Epithelial cell of prostate (primary cell): ENCODE measurements around the gene BEAN1.
"Not testable (repeated sequence)": the region's sequence is repeated elsewhere in the genome, so short reads cannot be mapped to it uniquely, and the experiment has no call there.

Source experiments
- DNase-seq: peaks from one replicate; pipeline ENCODE4 v3.0.0-alpha.2; 2011; ENCODE audit warnings: low read depth, low spot score
- H3K27ac ChIP-seq: fragments of 450-650 bp; 2 replicates; pipeline ENCODE4 v1.5.1; 2017; ENCODE audit warnings: mild to moderate bottlenecking

Gene BEAN1

GRCh38 chr16:66466636-66467035 is 39.5 kb downstream of the BEAN1 start:
- not testable (repeated sequence) for H3K27ac ChIP-seq, DNase-seq

GRCh38 chr16:66467611-66468010 is 40.5 kb downstream of the BEAN1 start:
- no peak for DNase-seq
- H3K27ac ChIP-seq, result no peak overlapping the region

GRCh38 chr16:66468321-66468965 is 41.3 kb downstream of the BEAN1 start:
- H3K27ac ChIP-seq, result no peak overlapping the region
- DNase-seq, result no peak

- no peak overlapping the region for H3K27ac ChIP-seq
- DNase-seq, result no peak
These were observed 42.3 kb downstream of the BEAN1 start for GRCh38 chr16:66469291-66469946.

- no peak overlapping the region for H3K27ac ChIP-seq
- no peak for DNase-seq
These were observed 43.0 kb downstream of the BEAN1 start for GRCh38 chr16:66469947-66470546.

GRCh38 chr16:66470556-66470955 is 43.5 kb downstream of the BEAN1 start:
- H3K27ac ChIP-seq, result no peak overlapping the region
- DNase-seq, result no peak

- DNase-seq, result no peak
- no peak overlapping the region for H3K27ac ChIP-seq
These were observed 44.2 kb downstream of the BEAN1 start for GRCh38 chr16:66471264-66471663.

- no peak for DNase-seq
- no peak overlapping the region for H3K27ac ChIP-seq
These were observed 44.8 kb downstream of the BEAN1 start for GRCh38 chr16:66471716-66472393.

- DNase-seq, result no peak
- H3K27ac ChIP-seq, result no peak overlapping the region
These were observed 46.0 kb downstream of the BEAN1 start for GRCh38 chr16:66473051-66473571.

- DNase-seq, result no peak
- H3K27ac ChIP-seq, result no peak overlapping the region
These were observed 46.8 kb downstream of the BEAN1 start for GRCh38 chr16:66473654-66474519.

GRCh38 chr16:66474750-66475199 is 47.7 kb downstream of the BEAN1 start:
- DNase-seq, result no peak
- H3K27ac ChIP-seq, result no peak overlapping the region

GRCh38 chr16:66475232-66475631 is 48.1 kb downstream of the BEAN1 start:
- H3K27ac ChIP-seq, result no peak overlapping the region
- no peak for DNase-seq

- DNase-seq, result no peak
- no peak overlapping the region for H3K27ac ChIP-seq
These were observed 49.4 kb downstream of the BEAN1 start for GRCh38 chr16:66476328-66477027.

- H3K27ac ChIP-seq, result no peak overlapping the region
- no peak for DNase-seq
These were observed 50.0 kb downstream of the BEAN1 start for GRCh38 chr16:66477028-66477515.

GRCh38 chr16:66478733-66479511 is 51.8 kb downstream of the BEAN1 start:
- DNase-seq, result no peak
- H3K27ac ChIP-seq, result no peak overlapping the region

- DNase-seq, result no peak
- H3K27ac ChIP-seq, result no peak overlapping the region
These were observed 52.7 kb downstream of the BEAN1 start for GRCh38 chr16:66479661-66480264.

GRCh38 chr16:66480265-66481080 is 53.4 kb downstream of the BEAN1 start:
- DNase-seq, result peak; percentile 45
- no peak overlapping the region for H3K27ac ChIP-seq
